HG03139 (cell line): ENCODE results near the gene EHBP1L1.

Source experiments
- ATAC-seq: cut with Tn5 transposase; IDR thresholded peaks from one replicate; pipeline ENCODE4 v1.9.1; 2021; ENCODE audit not compliant: unreplicated experiment

The EHBP1L1 gene

DNA sequence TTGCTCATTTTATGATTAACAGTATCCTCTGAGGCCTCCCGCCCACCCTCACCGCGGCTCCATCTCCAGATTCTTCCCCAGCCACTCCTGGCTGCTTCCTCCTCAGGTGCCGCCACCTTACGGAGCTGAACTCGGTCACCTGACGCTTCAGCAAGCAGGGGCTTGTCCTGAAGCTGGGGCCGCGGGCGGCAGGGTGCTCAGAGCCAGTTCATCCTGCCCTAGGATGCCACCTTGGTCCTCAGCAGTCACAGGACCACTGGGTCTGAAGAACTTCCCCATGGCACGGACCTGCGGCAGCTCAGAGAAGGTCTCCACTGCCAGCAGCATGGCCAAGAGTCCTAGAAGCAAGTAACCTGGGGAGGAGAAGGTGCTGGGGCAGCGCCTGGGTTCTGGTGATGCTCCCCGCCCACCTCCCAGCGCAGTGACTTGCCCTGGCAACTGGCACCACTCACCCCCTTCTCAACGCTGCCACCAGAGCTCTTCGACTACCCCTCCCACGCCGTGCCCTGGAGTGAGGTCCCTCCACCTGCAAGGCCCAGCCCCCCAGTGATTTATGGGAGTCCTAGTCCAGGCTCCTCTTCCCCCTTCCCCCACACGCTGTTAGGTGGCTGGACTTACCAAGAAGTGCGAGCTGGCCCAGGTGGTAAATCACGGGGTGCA is 17.1 kb downstream of the EHBP1L1 start:
- no peak for ATAC-seq

DNA sequence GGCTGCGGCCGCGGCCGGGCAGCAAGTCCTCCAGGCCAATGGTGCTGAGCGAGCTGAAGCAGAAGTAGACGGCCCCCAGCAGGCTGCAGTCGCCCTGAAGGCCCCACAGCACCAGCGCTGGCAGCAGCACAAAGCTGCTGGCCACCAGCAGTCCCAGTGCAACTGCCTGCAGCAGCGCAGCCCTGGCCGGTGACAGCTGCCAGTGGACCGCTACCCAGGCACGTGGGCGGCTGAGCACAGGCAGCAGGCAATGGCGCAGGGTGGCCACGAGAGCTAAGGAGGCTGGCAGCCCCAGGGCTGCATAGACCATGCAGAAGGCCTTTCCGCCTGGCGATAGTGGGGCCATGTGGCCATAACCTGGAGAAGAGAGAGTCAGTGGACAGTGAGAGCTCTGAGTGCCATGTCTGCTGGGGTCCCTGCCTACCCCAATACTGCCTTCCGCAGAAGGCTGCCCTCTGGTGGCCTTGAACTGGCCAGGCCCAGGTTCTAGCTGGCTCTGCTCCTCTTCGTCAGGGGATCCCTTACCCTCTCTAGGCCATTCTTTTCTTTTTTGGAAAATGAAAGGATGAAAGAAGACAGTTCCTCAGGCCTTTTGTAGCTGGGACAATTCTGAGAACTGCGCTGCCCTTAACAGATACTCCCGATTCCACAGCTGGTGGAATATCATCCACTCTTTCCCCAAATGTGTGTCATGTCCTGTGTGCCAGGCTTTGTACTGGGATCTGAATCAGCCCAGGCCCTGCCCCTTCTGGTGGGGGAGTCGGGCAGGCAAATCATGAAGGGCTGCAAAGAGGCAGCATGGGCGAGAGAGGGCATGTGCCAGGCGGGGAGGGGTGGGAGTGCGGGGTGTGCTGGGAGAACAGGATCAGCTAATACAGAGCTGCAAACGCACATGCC is 17.9 kb downstream of the EHBP1L1 start:
- ATAC-seq, result no peak

DNA sequence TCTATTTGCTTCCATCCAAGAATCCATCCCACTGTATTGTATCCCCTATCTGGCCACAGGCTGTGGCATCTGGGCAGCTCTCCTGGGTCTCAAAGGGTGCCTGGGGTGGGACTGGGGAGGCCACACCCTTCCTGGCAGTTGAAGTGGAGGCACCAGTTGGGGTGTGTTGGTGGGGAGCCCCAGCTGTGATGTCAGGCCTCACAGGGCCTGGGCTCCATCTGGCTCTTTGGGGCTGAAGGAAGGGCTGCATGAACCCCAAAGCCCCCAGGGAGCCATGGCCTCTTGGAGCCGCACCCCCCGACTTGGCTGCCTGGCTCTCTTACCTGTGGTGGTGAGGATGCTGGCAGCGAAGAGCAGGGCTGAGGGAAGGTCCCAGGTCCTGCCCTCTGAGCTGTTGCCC is 19.3 kb downstream of the EHBP1L1 start:
- ATAC-seq, result no peak

DNA sequence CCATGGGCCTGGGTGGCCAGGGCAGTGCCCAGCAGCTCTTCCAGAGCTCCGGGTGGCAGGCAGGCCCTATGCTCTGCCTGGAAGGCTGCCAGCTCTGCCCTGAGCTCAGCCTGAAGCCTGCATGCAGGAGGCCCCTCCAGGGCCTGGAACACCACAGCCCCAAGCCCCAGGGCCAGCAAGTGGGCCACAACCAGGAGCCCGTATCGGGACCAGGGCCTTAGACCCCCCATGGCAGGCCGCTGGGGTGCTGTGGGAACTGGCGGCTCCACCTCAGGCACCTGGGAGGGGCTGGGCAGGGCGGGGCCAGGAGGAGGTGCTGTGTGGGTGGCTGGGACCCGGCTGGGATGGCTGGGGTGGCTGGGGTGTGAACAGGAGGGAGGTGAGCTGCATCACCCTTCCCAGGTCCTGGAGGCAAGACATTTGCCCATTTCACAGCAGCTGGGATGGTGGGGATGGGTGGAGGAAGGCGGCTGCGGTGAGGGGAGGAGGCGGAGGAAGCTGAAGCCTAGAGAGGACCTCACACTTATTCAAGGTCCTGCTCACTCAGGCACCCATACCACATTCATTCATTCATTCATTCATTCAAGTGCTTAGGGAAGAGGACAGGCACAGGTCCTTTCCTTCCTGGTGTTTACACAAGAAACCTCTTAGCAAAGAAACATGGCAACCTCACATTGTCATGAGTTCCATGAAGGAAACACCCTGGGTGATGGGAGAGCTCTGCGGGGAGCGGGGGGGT is 19.9 kb downstream of the EHBP1L1 start, which contains the start of gene KCNK7:
Gene KCNK7, minus strand, starts transcription at position 258 of the 739 bp plus-strand sequence. Its CDS starts 28 bp downstream, at position 230.
- ATAC-seq, result no peak

DNA sequence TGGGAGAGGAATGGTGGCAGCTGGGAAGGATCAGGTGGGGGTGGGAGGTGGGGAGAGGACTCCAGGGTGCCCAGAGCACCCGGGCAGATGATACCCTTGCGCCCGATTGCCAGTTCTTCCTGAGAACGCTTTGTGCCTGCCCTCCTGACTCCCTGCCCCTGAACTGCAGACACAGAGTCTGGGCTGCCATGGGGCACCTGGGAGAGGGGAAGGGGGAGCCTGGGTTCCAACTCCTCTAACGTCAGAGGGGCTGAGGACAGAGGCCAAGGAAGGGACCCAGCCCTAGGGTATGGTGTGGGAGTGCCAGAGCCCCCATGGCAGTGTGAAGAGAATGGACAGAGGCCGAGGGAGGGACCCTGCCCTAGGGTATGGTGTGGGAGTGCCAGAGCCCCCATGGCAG is 20.7 kb downstream of the EHBP1L1 start:
- ATAC-seq, result no peak

DNA sequence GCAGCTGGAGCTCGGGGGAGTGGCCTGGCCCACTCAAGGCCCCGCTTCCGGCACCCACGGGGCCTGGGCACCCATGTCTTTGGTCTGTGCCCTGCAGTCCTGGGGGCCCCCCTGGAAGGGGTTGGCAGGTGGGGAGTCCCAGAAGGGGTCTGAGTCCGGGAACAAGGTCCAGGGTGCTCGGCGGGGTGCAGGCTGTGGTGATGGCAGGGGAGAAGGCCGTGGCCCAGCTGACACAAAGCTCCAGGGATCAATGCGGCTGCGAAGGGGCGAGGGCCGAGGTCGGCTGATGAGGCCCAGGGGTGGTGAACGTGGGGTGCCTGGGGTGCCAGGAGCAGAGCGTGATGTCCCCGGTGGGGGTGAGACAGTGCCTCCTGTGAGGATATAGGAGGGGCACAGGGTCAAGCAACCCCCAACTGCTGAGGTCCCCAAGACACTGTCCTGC is 22.4 kb downstream of the EHBP1L1 start:
- ATAC-seq, result no peak

DNA sequence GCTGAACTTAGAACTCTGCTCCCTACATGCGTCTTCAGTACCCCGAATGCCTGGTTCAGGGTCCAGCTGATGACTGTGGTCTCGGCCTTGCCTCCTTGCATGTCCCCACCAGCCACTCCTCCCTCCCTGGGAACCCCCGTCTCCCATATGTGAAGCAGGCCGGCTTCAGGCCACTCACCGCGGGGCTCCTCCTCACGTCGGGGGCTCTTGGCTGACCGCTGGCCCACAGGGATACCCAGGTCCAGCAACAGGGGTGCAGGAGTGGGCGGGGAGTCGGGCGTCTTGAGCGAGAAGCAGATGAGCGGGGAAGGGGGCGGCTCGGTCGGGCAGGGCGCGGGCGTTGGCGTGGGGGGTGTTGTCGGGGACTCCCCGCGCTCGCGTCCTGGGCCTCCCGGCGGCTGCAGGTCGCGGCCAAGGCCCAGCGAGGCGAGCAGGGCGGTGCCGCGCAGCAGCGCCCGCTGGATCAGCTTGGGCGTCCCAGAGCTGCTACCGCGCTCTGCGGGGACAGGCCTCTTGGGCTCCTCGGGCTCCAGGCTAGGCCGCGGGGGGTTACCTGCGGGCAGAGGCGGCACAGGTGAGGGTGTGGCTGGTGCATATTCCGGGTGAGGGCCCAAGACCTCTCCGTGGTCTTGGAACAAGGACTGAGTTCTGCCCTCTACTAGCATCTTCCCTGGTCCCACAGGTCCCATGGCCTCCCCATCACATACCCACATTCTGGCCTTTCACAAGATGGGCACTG is 23.5 kb downstream of the EHBP1L1 start:
- ATAC-seq, result no peak

DNA sequence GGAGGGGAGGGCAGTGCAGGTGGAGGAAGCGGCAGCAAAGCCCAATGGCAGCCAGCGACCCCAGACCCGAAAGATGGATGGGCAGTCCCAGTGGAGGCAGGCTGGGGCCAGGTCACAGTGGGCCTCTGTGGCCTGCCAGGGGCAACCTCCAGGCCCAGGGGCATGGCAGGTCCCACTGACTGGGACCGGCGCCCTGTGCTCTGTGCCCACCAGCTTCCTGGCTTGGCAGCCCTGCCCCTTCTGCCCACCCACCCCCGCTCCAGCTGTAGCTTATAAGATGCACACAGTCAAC is 24.0 kb downstream of the EHBP1L1 start:
- ATAC-seq, result no peak

DNA sequence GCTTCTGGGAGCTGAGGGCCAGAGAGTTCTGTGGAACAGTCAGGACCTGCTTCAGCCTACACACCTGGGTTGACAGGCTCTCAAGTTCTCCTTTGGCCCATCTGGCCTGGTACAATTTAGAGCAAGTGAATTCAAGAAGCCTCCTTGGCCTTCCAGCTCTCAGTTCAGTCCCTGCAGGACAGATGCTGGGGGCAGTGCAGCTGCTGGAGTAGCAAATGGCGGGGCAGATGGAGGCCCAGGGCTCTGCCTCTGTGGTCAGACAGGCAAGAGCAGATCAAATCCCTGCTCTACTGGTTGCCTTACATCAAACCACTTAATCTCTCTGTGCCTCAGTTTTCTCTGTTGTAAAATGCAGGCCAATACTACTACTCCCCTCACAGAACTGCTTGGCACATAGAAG is 28.4 kb downstream of the EHBP1L1 start:
- no peak for ATAC-seq

DNA sequence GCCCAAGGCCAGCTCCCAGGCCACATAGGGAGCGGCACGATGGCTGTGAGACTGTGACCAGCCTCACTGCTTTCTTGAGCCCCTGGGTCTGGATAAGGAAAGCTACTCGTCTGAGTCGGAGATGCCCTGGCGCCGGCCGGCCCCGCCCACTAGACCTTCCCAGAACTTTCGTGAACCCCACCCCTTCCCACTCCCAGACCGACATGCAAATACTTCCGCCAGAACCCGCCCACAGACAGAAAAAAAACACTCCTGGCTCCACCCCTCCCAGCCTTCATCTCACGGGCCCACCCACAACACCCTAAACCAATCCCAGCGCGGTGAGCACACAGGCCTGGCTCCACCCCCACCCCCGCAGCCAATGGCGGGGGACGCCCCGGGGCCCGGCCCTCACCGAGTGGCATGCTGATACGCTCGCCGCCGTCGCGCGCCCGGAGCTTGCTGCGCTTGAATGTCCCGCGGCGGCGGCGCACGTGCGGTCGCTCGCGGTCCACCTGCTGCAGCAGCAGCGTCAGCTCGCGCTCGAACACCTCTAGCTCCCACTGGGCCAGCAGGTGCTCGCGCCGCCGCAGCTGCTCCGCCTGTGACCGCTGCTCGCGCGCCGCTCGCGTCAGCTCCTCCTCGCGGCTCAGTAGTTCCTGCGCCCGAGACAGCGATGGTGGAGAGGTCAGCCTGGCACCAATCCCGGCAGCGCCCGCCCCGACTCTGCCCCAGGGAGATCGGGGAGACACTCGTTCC is 31.2 kb downstream of the EHBP1L1 start:
- no peak for ATAC-seq

DNA sequence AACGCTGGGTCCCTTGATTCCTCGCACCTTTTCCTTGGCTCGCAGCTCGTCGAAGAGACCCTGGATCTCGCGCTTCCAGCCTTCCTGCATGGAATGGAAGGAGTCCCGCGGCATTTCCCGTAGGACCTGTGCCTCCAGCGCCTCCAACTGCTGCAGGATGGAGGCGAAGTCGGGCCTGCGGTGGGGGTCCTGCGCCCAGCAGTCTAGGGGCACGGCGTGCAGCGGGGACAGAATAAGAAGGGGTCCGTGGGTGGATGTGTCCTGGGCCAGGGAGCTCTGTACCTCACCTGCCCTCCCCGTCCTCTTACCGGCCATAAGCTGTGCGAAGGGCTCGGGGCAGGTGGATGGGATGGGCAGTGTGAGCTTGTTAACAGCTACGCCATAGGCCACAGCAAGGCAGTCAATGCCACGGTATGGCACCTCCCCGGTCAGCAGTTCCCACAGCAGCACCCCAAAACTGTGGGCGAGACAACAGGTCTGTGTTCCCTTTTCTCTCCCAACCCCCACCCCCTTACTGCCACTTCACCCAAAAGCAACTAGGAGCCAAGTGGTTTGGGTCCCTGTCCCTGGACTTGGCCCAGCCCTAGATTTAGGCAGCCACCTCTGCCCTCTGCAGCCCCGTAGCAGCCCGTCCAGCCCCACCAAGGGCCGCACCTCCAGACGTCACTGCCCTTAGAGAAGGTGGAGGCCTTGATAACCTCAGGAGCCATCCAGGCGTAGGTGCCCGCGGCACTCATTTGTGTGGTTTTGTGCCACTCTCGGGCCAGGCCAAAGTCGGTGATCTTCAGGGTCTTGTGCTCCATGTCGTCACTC is 32.0 kb downstream of the EHBP1L1 start:
- no peak for ATAC-seq

DNA sequence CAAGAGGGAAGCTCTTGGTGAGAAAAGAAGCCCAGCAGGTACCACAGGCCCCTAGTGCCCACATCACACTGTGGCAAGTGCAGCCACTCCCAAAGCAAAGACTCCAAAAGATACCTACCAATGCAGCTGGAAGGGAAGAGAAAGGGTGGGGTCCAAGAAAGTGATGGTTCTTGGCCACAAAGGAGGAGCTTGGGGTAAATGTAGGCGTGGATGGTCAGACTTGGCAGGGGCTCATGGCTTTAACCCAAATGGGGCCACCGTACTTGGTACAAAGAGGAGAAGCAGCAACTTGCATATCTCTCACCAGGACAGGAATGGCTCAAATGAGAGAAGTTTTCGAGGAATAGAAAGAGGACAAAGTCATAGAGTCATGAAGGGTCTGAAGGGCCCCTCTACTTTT is 33.4 kb downstream of the EHBP1L1 start:
- no peak for ATAC-seq

DNA sequence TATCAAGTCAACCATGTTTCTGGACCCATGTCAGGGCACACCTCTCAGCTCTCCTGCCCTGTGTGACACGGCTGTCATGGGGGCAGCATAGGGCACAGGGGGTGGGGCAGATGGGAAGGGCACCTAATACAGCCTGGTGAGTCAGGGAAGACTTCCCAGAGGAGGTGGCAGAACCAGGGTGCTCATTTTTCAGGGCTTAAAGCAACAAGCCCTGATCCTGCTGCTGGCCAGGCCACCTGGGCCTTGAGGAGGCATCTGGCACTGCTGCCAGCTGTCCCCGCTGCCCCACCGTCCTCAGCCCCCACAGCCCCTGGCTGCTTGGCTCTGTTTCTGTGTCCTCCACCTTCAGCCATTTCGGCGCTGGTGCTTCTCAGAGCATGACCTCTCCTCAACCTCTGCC is 33.8 kb downstream of the EHBP1L1 start:
- no peak for ATAC-seq

DNA sequence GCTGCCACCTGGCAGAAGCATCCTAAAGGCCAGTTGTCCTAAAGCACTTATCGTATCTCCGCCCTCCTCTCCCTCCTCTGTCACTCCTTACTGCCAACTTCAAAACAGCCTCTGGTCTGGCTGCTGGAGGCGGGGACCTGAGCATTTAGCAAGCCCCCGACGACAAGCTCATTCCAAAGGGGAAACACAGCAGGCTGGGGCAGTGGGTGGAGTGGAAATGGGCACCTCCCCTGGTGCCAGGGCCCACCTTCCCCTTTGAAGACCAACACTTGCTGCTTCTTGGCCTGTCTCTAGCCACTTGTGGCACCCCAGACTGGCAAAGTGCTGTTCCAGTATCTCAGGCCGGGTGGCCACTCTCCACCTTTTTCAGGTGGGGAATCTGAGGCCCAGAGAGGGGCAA is 34.6 kb downstream of the EHBP1L1 start:
- ATAC-seq, result no peak

DNA sequence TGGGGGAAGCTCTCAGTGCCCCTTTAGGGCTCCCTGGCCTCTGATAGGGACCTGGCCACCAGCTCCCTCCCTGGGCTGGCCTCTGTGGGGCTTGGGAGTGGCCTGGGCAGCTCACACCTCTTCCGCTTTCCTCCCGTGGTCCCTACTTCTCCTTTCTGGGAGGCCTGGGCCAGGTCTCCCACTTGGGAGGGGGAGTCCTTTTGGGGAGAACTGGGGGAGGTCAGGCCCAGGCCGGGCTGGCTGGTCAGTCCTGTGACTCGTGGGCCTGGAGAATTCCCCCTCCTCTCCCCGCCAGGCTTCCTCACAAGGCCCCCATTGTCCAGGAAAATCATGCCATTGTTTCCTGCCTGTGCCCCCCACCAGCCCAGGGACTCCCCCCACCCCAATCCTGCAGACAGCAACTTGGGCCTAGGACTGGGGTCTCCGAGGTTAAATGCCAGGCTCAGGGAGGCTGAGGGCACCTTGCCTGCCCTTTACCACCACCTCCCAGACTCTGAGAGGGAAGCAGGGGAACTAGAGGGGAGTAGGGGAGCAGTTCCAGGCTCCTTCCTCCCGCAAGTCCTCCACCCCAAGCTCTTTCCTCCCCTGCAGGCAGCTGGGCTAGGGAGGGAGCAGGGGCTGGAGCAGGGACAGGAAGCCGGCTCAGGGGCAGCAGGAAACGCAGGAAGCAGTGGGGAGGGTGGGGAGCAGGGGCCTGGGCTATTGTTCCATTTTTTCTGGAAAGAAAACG is 35.3 kb downstream of the EHBP1L1 start:
- no peak for ATAC-seq

DNA sequence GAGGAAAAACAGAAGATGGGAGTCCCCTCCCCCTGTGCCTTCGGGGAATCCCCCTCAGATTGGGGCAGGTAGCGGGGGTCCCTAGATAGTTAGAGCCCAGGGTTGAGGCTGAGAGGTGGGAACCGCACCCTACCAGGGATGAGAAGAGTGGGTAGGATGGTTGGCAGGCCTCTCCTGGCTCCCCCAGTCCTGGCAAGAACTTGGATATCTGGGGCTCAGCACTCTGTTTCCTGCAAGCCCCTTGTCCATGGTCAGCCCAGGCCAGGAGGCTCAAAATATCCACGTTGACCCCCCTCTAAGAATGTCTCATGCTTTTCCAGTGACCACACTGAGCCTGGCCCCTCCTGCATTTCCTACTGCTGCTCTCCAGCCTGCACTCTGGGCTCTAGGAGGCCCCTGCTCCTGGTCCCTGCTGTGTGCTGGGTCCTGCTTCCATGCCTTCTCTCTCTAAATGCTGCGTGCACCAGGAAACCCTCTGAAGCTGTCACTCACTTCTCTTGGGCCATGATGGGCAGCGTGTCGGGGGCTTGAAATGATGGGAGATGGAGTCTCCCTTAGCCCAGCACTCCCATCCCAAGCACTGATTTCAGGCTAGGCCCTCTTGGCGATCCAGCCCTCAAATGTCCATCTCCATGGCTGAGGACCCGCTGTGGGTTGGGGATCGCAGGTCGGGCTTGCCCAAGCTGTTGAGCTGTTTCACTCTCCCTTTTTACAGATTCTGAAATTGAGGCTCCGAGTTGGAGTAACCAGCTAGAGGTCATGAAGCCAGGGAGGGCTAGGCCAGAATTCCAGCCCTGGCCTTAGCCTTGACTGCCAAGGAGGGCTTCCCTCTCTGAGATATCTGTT is 36.1 kb downstream of the EHBP1L1 start:
- ATAC-seq, result no peak

DNA sequence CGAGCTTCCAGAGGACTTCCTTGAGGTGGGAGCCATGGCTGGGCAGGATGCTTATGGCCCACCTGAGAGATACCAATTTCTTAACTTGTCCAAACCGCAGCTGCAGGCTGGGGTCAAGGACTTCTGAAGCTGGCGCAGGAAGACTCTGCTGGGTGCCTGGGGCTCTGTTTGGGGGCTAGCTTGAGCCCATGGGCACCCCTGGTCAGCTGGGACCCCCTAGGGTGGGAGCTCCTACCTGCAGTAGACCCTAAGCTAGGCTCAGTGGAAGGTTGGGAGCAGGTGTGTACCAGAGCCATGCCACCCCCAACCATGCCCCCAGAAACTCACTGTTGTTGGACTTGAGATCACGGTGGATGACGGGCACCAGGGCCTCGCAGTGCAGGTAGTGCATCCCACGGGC is 36.8 kb downstream of the EHBP1L1 start:
- no peak for ATAC-seq
